GM23248 (cell line): ENCODE measurements around the gene PRAC1.

ENCODE experiments used
- EZH2 ChIP-seq: fragments of 200-600 bp; sonication (generic); IDR thresholded peaks from 2 replicates; pipeline ENCODE4 v1.6.1; 2018; ENCODE audit warnings: antibody characterized with exemption, mild to moderate bottlenecking; ENCODE audit not compliant: insufficient read depth, poor library complexity, severe bottlenecking
- EZH2phosphoT487 ChIP-seq: fragments of 200-600 bp; sonication (generic); IDR thresholded peaks from 2 replicates; pipeline ENCODE4 v1.6.1; 2018; ENCODE audit warnings: antibody characterized with exemption, moderate library complexity, mild to moderate bottlenecking, low read depth; ENCODE audit not compliant: insufficient read depth

GRCh38 chr17:48728232-48729231, 6.2 kb upstream of the PRAC1 start, which contains the start of gene HOXB13:
- TF ChIP-seq EZH2phosphoT487 (0 out of 2 replicates have a peak, but pooled peaks have one; percentile 16), EZH2 (peak; percentile 86)
